HCT116 (cell line): ENCODE measurements around the gene GFRA3. TPM values are rescaled to one million over a fixed set of nuclear protein-coding genes. Genes with fewer than 3 reads are reported as not detected.

Experiments used
- ATAC-seq: fragments of 200-7000 bp; cut with Tn5 transposase; 2 replicates; pipeline ENCODE4 v1.9.1; 2020; ENCODE audit warnings: mild to moderate bottlenecking, moderate library complexity
- BruUV-seq: library from RNA; stranded (reverse); fragments of 400-500 nt; replicated peaks from 2 replicates; lab custom pipeline; 2021; lab: Mats Ljungman, UMichigan
- CTCF ChIA-PET: fragments of 300-600 bp; sonication (Branson Sonifier 250); formaldehyde crosslinking; loops from one replicate; lab custom pipeline; 2021; ENCODE audit warnings: antibody characterized with exemption; lab: Charles Lee
- POLR2A ChIA-PET: fragments of 300-600, 350-600 bp; sonication (Branson Sonifier 250); formaldehyde crosslinking; loops from one replicate; lab custom pipeline; 2021; ENCODE audit warnings: antibody characterized with exemption; lab: Charles Lee
- RAD21 ChIA-PET, 2 experiments: fragments of 300-600 bp; sonication (Branson Sonifier 250); formaldehyde crosslinking; loops; one replicate each; lab custom pipeline; 2023; ENCODE audit warnings: low total read pairs in 2 of 2; ENCODE audit not compliant: uncharacterized antibody in 2 of 2, unreplicated experiment in 2 of 2, low non-redundant PET in 1 of 2; lab: Charles Lee
- DNase-seq: peaks from one replicate; pipeline ENCODE4 v3.0.0-alpha.2; 2010; ENCODE audit warnings: low read depth, low spot score
- H2AFZ ChIP-seq: fragments of 200-600 bp; shearing (Covaris generic), sonication (generic); 2 replicates; pipeline ENCODE4 v1.6.1; 2017; ENCODE audit warnings: low read depth, mixed run types, mixed read lengths, antibody characterized with exemption, low read length; ENCODE audit not compliant: poor library complexity, severe bottlenecking
- H3K27ac ChIP-seq: 2 replicates; pipeline ENCODE4 v1.5.1; 2012; ENCODE audit warnings: low read depth, low read length
- H3K27me3 ChIP-seq: fragments of 200-600 bp; sonication (generic); 2 replicates; pipeline ENCODE4 v1.6.1; 2016; ENCODE audit warnings: mixed run types, low read length, mixed read lengths; ENCODE audit not compliant: insufficient read depth
- H3K36me3 ChIP-seq, 2 experiments: fragments of 200-500 bp in 1 of 2; fragments of 200-600 bp in 1 of 2; sonication (Bioruptor generic) in 1 of 2; sonication (generic) in 1 of 2; 2 replicates each; pipeline versions ENCODE4 v1.5.1 to v1.6.1; 2014 to 2016; ENCODE audit warnings: low read length in 2 of 2, inconsistent platforms in 1 of 2, mixed read lengths in 1 of 2, mixed run types in 1 of 2; ENCODE audit not compliant: insufficient read depth in 2 of 2, control insufficient read depth in 1 of 2
- H3K4me1 ChIP-seq, 2 experiments: fragments of 200-600 bp in 1 of 2; sonication (generic) in 1 of 2; 2 replicates each; pipeline versions ENCODE4 v1.5.1 to v1.6.1; 2012 to 2017; ENCODE audit warnings: low read length in 2 of 2, inconsistent platforms in 1 of 2, mild to moderate bottlenecking in 1 of 2, mixed read lengths in 1 of 2, mixed run types in 1 of 2, moderate library complexity in 1 of 2; ENCODE audit not compliant: insufficient read depth in 2 of 2, control insufficient read depth in 1 of 2
- H3K4me2 ChIP-seq: fragments of 200-600 bp; sonication (generic); 2 replicates; pipeline ENCODE4 v1.6.1; 2017; ENCODE audit warnings: mixed run types, low read length, mixed read lengths
- H3K4me3 ChIP-seq, 2 experiments: fragments of 200-600 bp in 1 of 2; sonication (generic) in 1 of 2; replicated peaks in 1 of 2; 2 replicates each; pipeline ENCODE4 v1.5.1; 2011 to 2016; ENCODE audit warnings: low read length in 2 of 2, control low read depth in 1 of 2, low read depth in 1 of 2, mild to moderate bottlenecking in 1 of 2, mixed read lengths in 1 of 2, mixed run types in 1 of 2
- H3K79me2 ChIP-seq: fragments of 200-600 bp; sonication (generic); 2 replicates; pipeline ENCODE4 v1.6.1; 2017; ENCODE audit warnings: mild to moderate bottlenecking, mixed run types, low read length, moderate library complexity, mixed read lengths; ENCODE audit not compliant: insufficient read depth
- H3K9ac ChIP-seq: fragments of 200-600 bp; sonication (generic); 2 replicates; pipeline ENCODE4 v1.6.1; 2016; ENCODE audit warnings: low read length, mixed read lengths
- H3K9me2 ChIP-seq: fragments of 200-600 bp; sonication (generic), shearing (Covaris generic); 2 replicates; pipeline ENCODE4 v1.6.1; 2017; ENCODE audit warnings: mixed run types, mild to moderate bottlenecking, moderate library complexity; ENCODE audit not compliant: insufficient read depth
- H3K9me3 ChIP-seq, 2 experiments: fragments of 200-500 bp in 1 of 2; fragments of 200-600 bp in 1 of 2; sonication (Bioruptor generic) in 1 of 2; sonication (generic) in 1 of 2; 2 replicates each; pipeline ENCODE4 v1.6.1; 2014 to 2017; ENCODE audit warnings: low read length in 2 of 2, mixed read lengths in 2 of 2, inconsistent platforms in 1 of 2, low read depth in 1 of 2, mild to moderate bottlenecking in 1 of 2, mixed run types in 1 of 2, moderate library complexity in 1 of 2; ENCODE audit not compliant: control insufficient read depth in 1 of 2, insufficient read depth in 1 of 2
- H4K20me1 ChIP-seq: fragments of 200-600 bp; sonication (generic), shearing (Covaris generic); 2 replicates; pipeline ENCODE4 v1.6.1; 2017; ENCODE audit warnings: mixed run types, mild to moderate bottlenecking, moderate library complexity; ENCODE audit not compliant: insufficient read depth
- CBX3 ChIP-seq: IDR thresholded peaks from 2 replicates; pipeline ENCODE4 v1.6.1; 2012; ENCODE audit warnings: low read depth
- CEBPB ChIP-seq: IDR thresholded peaks from 2 replicates; pipeline ENCODE4 v1.6.1; 2012; ENCODE audit warnings: low read depth
- ELF1 ChIP-seq: IDR thresholded peaks from 2 replicates; pipeline ENCODE4 v1.6.1; 2012; ENCODE audit warnings: low read depth, borderline replicate concordance
- EZH2 ChIP-seq: fragments of 200-600 bp; sonication (generic); IDR thresholded peaks from 2 replicates; pipeline ENCODE4 v1.6.1; 2017; ENCODE audit warnings: antibody characterized with exemption, mixed run types
- EZH2phosphoT487 ChIP-seq: fragments of 200-600 bp; IDR thresholded peaks from 2 replicates; pipeline ENCODE4 v1.6.1; 2018; ENCODE audit warnings: antibody characterized with exemption, borderline replicate concordance
- FOSL1 ChIP-seq: IDR thresholded peaks from 2 replicates; pipeline ENCODE4 v1.6.1; 2012; ENCODE audit warnings: low read depth
- POLR2AphosphoS5 ChIP-seq: IDR thresholded peaks from 2 replicates; pipeline ENCODE4 v1.6.1; 2011; ENCODE audit warnings: mild to moderate bottlenecking, low read depth, low read length, moderate library complexity
- RAD21 ChIP-seq: IDR thresholded peaks from 2 replicates; pipeline ENCODE4 v1.6.1; 2012; ENCODE audit warnings: low read depth, mild to moderate bottlenecking
- REST ChIP-seq: IDR thresholded peaks from 2 replicates; pipeline ENCODE4 v1.6.1; 2012; ENCODE audit warnings: low read depth
- SP1 ChIP-seq: IDR thresholded peaks from 2 replicates; pipeline ENCODE4 v1.6.1; 2012; ENCODE audit warnings: low read depth
- YY1 ChIP-seq: IDR thresholded peaks from 2 replicates; pipeline ENCODE4 v1.6.1; 2011; ENCODE audit warnings: low read length, low read depth, moderate library complexity, mild to moderate bottlenecking; ENCODE audit not compliant: insufficient replicate concordance; ENCODE audit errors: extremely low read depth
- ZNF274 ChIP-seq: fragments of 200-500 bp; sonication (Bioruptor generic); IDR thresholded peaks from 2 replicates; pipeline ENCODE4 v1.6.1; 2014; ENCODE audit warnings: mild to moderate bottlenecking, low read depth, low read length, inconsistent platforms
- intact Hi-C: fragments of 100-400 bp; cut with micrococcal nuclease; formaldehyde crosslinking; loops from 2 replicates; pipeline ENCODE4 v1.10.0; 2022
- total RNA-seq: library from RNA; stranded (reverse); gene quantifications from one replicate; pipeline ENCODE4 v1.2.1, GENCODE V29; 2021; ENCODE audit not compliant: unreplicated experiment

The GFRA3 gene
- total RNA-seq, 1 experiment from 2014 or later = not detected

GRCh38 chr5:138223532-138223931 is 50.9 kb downstream of the GFRA3 start:
- Histone ChIP-seq H3K27ac (no peak overlapping the region), H3K9me3 (peaks cover 5 to 8% of the 10 kb centered on the region in 2 experiments; a peak in 3 of 4 replicates), H3K4me1 (peaks cover 0 to 4% of the 10 kb centered on the region in 2 experiments; a peak in 2 of 4 replicates)
- no peak for DNase-seq
- intact Hi-C loops = loop anchor here (1.0 kb wide), 1 partner anchor 60 kb away; no protein-coding TSS in a partner anchor
- TF ChIP-seq EZH2phosphoT487 = no peak
- no peak for TF ChIP-seq ZNF274
- TF ChIP-seq CEBPB = no peak
- TF ChIP-seq FOSL1 = no peak
- no peak for TF ChIP-seq SP1
- TF ChIP-seq EZH2 = no peak
- no peak for TF ChIP-seq POLR2AphosphoS5
- no peak for TF ChIP-seq RAD21
- no peak for TF ChIP-seq YY1
- TF ChIP-seq REST = no peak
- TF ChIP-seq ELF1 = no peak
- no peak for TF ChIP-seq CBX3
- TF ChIP-seq, all 23 proteins: peak for 0
- CTCF ChIA-PET = interaction anchor here (0.8 to 3.6 kb wide), 6 partner anchors 10 to 280 kb away, joined by 3 to 21 read pairs (median 4); partner anchors contain the start of genes CDC23 and KDM3B
- Histone ChIP-seq H3K27me3 (no peaks in the 10 kb centered on the region), H3K9ac (no peak overlapping the region), H3K4me3 (no peak overlapping the region), H4K20me1 (no peaks in the 10 kb centered on the region), H2AFZ (no peak overlapping the region), H3K4me2 (no peak overlapping the region), H3K9me2 (no peaks in the 10 kb centered on the region), H3K36me3 (no peaks in the 10 kb centered on the region), H3K79me2 (no peaks in the 10 kb centered on the region)
- RAD21 ChIA-PET = no interaction called here
- POLR2A ChIA-PET = no interaction called here
- BruUV-seq = no TSS peak
- no peak for ATAC-seq
